ENCODE measurements around the gene MCOLN3. TPM values are rescaled to one million over a fixed set of nuclear protein-coding genes. Genes with fewer than 3 reads are reported as not detected.

Gene MCOLN3
- total and polyA plus RNA-seq, 7 experiments from 2014 or later, result 0.43 to 11.1 (median 0.95) TPM

DNA sequence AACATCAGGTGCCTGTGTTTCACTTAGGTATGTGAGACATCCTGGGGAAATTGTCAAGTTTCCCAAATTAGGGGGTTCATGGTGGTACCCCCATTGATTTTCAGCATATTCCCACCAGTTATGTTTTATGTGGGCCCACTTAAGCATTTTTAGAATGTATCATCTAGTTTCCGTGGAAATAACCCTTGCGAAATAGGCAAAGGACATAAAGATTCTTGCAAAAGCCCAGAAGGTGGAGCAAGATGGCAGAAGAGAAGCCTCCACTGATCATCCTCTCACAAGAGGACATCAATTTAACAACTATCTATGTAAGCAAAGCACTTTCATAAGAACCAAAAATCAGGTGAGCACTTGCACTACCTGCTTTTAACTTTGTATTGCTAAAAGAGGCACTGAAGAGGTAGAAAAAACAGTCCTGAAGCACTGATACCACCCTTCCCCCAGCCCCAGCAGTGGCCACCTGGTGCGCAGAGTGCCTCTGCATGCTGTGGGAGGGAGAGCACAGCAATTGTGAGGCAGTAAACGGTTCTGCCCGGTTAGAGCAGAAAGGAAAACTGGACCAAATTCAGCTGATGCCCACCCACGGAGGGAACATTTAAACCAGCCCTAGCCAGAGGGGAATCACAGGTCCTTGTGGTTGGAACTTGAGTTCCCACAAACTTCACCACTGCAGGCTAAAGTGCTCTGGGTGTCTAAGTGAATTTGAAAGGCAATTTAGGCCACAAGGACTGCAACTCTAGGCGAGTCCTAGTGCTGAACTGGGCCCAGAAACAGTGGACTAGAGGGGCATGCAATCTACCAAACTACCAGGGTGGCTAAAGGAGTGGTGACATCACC, 74.6 kb downstream of the MCOLN3 start:
- peaks cover 0 to 23% of the 10 kb centered on the region in 2 donors for H3K4me1 ChIP-seq (ENCODE audit: control insufficient read depth in 2 of 2, insufficient read depth in 2 of 2, low read length in 2 of 2)
- ChIA-PET POLR2A (no interaction called here), CTCF (no interaction called here)
- DNase-seq (peak in 1 of 9 donors; percentile 49), ATAC-seq (no peak)
- H3K27me3 ChIP-seq (ENCODE audit: control insufficient read depth in 2 of 2, insufficient read depth in 2 of 2, low read length in 2 of 2), result no peaks in the 10 kb centered on the region
- peaks cover 0 to 6% (median 0%) of the 10 kb centered on the region in 11 donors for H3K9me3 Mint-ChIP-seq
- peak overlapping the region in 1 of 9 donors; percentile 72 for H3K27ac Mint-ChIP-seq
- H3K27me3 Mint-ChIP-seq, result peaks cover 0 to 21% (median 0%) of the 10 kb centered on the region in 5 donors
- intact Hi-C loops (cut with micrococcal nuclease), result loop anchor here (1.0 to 2.0 kb wide), 2 partner anchors 23 to 54 kb away; partner anchors contain the start of gene MCOLN2 (in 1 of the 2)
- H3K4me3 Mint-ChIP-seq, result no peak overlapping the region
- no peak overlapping the region for H3K27ac ChIP-seq (ENCODE audit: low read depth, low read length)
- no peak overlapping the region for H3K4me3 ChIP-seq (ENCODE audit: low read length)
- H3K36me3 ChIP-seq (ENCODE audit: control insufficient read depth in 2 of 3, insufficient read depth in 3 of 3, low read length in 3 of 3), result no peaks in the 10 kb centered on the region
- no peaks in the 10 kb centered on the region for H3K9me3 ChIP-seq (ENCODE audit: control insufficient read depth in 2 of 3, low read length in 3 of 3)
- peaks cover 0 to 33% (median 0%) of the 10 kb centered on the region in 5 donors for H3K36me3 Mint-ChIP-seq
- H3K4me1 Mint-ChIP-seq, result peaks cover 0 to 69% (median 0%) of the 10 kb centered on the region in 7 donors

DNA sequence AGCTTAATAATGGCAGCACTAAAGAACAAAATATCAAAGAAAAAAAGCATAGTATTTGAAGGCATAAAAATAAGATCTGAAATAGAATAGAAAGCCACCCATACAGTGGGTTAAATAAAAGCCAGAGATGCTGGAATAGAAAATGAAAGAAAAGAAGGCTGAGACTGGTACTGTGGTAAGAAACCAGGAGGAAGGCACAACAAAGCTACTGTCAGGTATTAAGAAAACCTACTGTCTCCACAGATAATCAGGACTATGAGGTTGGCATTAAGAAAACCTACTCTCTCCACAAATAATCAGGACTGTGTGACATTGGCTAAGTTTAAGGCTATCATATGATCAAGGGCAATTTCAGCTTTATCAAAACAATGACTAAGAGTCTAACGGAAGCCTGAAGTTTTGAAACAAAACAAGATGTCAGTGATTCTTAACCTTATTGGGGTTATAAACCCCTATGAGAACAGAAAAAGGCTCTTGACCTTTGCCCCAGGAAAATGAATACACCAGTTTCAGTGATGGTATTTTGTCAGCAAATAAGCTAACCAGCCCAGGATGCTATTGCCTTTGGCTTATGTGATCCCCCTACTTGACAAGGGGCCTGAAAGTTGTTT, 75.8 kb downstream of the MCOLN3 start:
- ChIA-PET CTCF (interaction anchor here (0.9 to 1.0 kb wide), 2 partner anchors 28 to 34 kb away, joined by 3 read pairs; no protein-coding TSS in a partner anchor), POLR2A (no interaction called here)
- Histone ChIP-seq H3K27ac (ENCODE audit: low read depth, low read length) (no peak overlapping the region), H3K36me3 (ENCODE audit: control insufficient read depth in 2 of 3, insufficient read depth in 3 of 3, low read length in 3 of 3) (no peaks in the 10 kb centered on the region), H3K4me3 (ENCODE audit: low read length) (no peak overlapping the region), H3K9me3 (ENCODE audit: control insufficient read depth in 2 of 3, low read length in 3 of 3) (no peaks in the 10 kb centered on the region), H3K27me3 (ENCODE audit: control insufficient read depth in 2 of 2, insufficient read depth in 2 of 2, low read length in 2 of 2) (no peaks in the 10 kb centered on the region), H3K4me1 (ENCODE audit: control insufficient read depth in 2 of 2, insufficient read depth in 2 of 2, low read length in 2 of 2) (peaks cover 0 to 23% of the 10 kb centered on the region in 2 donors)
- Mint-ChIP-seq H3K4me1 (peaks cover 0 to 65% (median 0%) of the 10 kb centered on the region in 7 donors), H3K4me3 (peak overlapping the region in 1 of 10 donors; percentile 56), H3K9me3 (peaks cover 0 to 4% (median 0%) of the 10 kb centered on the region in 11 donors), H3K27me3 (peaks cover 0 to 13% (median 1%) of the 10 kb centered on the region in 5 donors), H3K36me3 (peaks cover 0 to 33% (median 0%) of the 10 kb centered on the region in 5 donors), H3K27ac (peak overlapping the region in 1 of 9 donors; percentile 87)
- ATAC-seq, result peak; percentile 53
- intact Hi-C loops (cut with micrococcal nuclease), result loop anchor here in 1 of 2 donors (1.0 to 2.0 kb wide), 3 partner anchors 13 to 27 kb away; partner anchors contain the start of gene MCOLN2
- no peak for DNase-seq

DNA sequence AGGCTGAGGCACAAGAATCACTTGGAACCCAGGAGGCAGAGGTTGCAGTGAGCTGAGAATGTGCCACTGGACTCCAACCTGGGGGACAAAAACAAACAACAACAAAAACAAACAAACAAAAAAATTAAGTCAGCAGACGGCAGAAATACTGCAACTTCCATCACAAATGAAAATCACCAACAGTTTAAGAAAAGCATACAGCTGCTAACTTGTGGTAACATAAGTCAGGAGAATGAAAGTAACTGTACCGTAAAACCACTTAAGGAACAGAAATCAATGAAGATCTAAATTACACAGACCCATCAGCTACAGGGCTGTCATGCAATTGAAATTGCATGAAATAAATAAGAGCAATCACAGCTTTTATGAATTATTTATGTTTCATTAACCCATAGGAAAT, 76.3 kb downstream of the MCOLN3 start:
- peaks cover 0 to 23% of the 10 kb centered on the region in 2 donors for H3K4me1 ChIP-seq (ENCODE audit: control insufficient read depth in 2 of 2, insufficient read depth in 2 of 2, low read length in 2 of 2)

DNA sequence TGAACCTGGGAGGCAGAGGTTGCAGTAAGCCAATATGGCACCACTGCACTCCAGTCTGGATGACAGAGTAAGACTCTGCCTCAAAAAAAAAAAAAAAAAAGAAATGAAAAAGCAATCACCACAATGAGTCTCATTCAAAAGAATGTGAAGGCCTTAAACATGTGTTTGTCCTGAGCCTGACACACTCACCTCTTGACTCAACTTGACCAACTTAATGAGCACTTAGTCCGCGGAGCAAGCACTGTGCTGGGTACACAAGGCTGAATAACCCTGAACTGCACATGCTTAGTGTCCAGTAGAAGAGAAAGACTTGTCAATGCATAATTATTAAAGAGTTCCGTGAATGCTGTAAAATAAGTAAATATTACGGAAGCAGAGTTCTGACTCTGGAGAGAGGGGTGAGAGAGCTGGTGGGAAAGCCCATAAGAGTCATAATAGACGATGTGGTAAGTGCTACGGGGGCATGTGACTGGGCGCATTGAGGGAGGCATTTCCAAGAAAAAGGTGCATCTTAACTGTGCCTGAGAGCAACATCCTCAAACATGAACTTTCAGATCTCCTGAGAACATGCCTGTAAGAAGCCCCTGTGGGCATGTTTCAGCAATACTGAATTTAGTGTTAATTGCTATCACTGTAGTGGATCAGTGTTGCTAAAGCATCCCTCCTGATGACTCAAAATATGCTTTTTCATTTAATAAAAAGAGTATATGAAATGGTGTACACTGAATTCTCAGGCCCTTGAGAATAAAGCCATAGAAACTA, 78.6 kb downstream of the MCOLN3 start:
- ChIA-PET POLR2A (no interaction called here), CTCF (no interaction called here)
- no peaks in the 10 kb centered on the region for H3K9me3 ChIP-seq (ENCODE audit: control insufficient read depth in 2 of 3, low read length in 3 of 3)
- peaks cover 0 to 7% (median 0%) of the 10 kb centered on the region in 5 donors for H3K27me3 Mint-ChIP-seq
- peak overlapping the region in 1 of 9 donors; percentile 38 for H3K27ac Mint-ChIP-seq
- ATAC-seq (no peak), DNase-seq (no peak)
- peaks cover 0 to 16% of the 10 kb centered on the region in 2 donors for H3K4me1 ChIP-seq (ENCODE audit: control insufficient read depth in 2 of 2, insufficient read depth in 2 of 2, low read length in 2 of 2)
- H3K27ac ChIP-seq (ENCODE audit: low read depth, low read length), result no peak overlapping the region
- H3K4me1 Mint-ChIP-seq, result peaks cover 0 to 51% (median 0%) of the 10 kb centered on the region in 7 donors
- no peak overlapping the region for H3K4me3 ChIP-seq (ENCODE audit: low read length)
- H3K9me3 Mint-ChIP-seq, result no peaks in the 10 kb centered on the region
- no peaks in the 10 kb centered on the region for H3K27me3 ChIP-seq (ENCODE audit: control insufficient read depth in 2 of 2, insufficient read depth in 2 of 2, low read length in 2 of 2)
- intact Hi-C loops (cut with micrococcal nuclease), result no loop called here
- peak overlapping the region in 1 of 10 donors; percentile 6 for H3K4me3 Mint-ChIP-seq
- H3K36me3 ChIP-seq (ENCODE audit: control insufficient read depth in 2 of 3, insufficient read depth in 3 of 3, low read length in 3 of 3), result no peaks in the 10 kb centered on the region
- H3K36me3 Mint-ChIP-seq, result peaks cover 0 to 24% (median 0%) of the 10 kb centered on the region in 5 donors

More for the DNA sequence above, 76.3 kb downstream of the MCOLN3 start:
- POLR2A ChIA-PET, result no interaction called here
- ATAC-seq (no peak), DNase-seq (no peak)
- Histone ChIP-seq H3K36me3 (ENCODE audit: control insufficient read depth in 2 of 3, insufficient read depth in 3 of 3, low read length in 3 of 3) (no peaks in the 10 kb centered on the region), H3K9me3 (ENCODE audit: control insufficient read depth in 2 of 3, low read length in 3 of 3) (no peaks in the 10 kb centered on the region), H3K27ac (ENCODE audit: low read depth, low read length) (no peak overlapping the region), H3K27me3 (ENCODE audit: control insufficient read depth in 2 of 2, insufficient read depth in 2 of 2, low read length in 2 of 2) (no peaks in the 10 kb centered on the region), H3K4me3 (ENCODE audit: low read length) (no peak overlapping the region)
- intact Hi-C loops (cut with micrococcal nuclease), result loop anchor here in 1 of 2 donors (1.0 to 2.0 kb wide), 3 partner anchors 13 to 27 kb away; partner anchors contain the start of gene MCOLN2
- Mint-ChIP-seq H3K4me3 (peak overlapping the region in 1 of 10 donors; percentile 56), H3K4me1 (peaks cover 0 to 65% (median 0%) of the 10 kb centered on the region in 7 donors), H3K27ac (peak overlapping the region in 1 of 9 donors; percentile 87), H3K9me3 (peaks cover 0 to 2% (median 0%) of the 10 kb centered on the region in 11 donors), H3K27me3 (peaks cover 0 to 8% (median 2%) of the 10 kb centered on the region in 5 donors), H3K36me3 (peaks cover 0 to 30% (median 0%) of the 10 kb centered on the region in 5 donors)
- CTCF ChIA-PET, result interaction anchor here (0.9 to 1.0 kb wide), 2 partner anchors 27 to 34 kb away, joined by 3 read pairs; no protein-coding TSS in a partner anchor

DNA sequence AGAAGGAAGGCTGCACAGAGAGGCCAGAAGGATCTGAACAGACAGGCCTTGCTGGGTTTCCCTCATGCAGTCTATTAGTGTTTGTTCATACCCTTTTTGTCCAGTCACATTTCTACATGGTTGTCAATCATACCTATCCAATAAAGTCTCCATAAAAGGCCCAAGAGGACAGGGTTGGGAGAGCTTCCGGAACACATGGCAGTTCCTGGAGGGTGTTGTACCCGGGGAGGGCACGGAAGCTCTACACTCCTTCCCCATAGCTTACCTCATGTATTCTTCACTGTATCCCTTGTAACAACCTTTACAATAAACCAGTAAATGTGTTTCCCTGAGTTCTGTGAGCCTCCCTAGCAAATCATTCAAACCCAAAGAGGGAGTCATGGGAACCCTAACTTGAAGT, 79.4 kb downstream of the MCOLN3 start:
- H3K4me1 ChIP-seq (ENCODE audit: control insufficient read depth in 2 of 2, insufficient read depth in 2 of 2, low read length in 2 of 2), result peaks cover 0 to 8% of the 10 kb centered on the region in 2 donors
- no peaks in the 10 kb centered on the region for H3K9me3 ChIP-seq (ENCODE audit: control insufficient read depth in 2 of 3, low read length in 3 of 3)
- DNase-seq (no peak), ATAC-seq (no peak)
- CTCF ChIA-PET, result no interaction called here
- H3K4me3 ChIP-seq (ENCODE audit: low read length), result no peak overlapping the region
- intact Hi-C loops (cut with micrococcal nuclease), result no loop called here
- POLR2A ChIA-PET, result no interaction called here
- Mint-ChIP-seq H3K4me1 (peaks cover 0 to 45% (median 0%) of the 10 kb centered on the region in 7 donors), H3K36me3 (peaks cover 0 to 24% (median 0%) of the 10 kb centered on the region in 5 donors), H3K27me3 (peaks cover 0 to 7% (median 0%) of the 10 kb centered on the region in 5 donors), H3K9me3 (no peaks in the 10 kb centered on the region), H3K27ac (no peak overlapping the region), H3K4me3 (no peak overlapping the region)
- no peaks in the 10 kb centered on the region for H3K36me3 ChIP-seq (ENCODE audit: control insufficient read depth in 2 of 3, insufficient read depth in 3 of 3, low read length in 3 of 3)
- no peak overlapping the region for H3K27ac ChIP-seq (ENCODE audit: low read depth, low read length)
- no peaks in the 10 kb centered on the region for H3K27me3 ChIP-seq (ENCODE audit: control insufficient read depth in 2 of 2, insufficient read depth in 2 of 2, low read length in 2 of 2)

DNA sequence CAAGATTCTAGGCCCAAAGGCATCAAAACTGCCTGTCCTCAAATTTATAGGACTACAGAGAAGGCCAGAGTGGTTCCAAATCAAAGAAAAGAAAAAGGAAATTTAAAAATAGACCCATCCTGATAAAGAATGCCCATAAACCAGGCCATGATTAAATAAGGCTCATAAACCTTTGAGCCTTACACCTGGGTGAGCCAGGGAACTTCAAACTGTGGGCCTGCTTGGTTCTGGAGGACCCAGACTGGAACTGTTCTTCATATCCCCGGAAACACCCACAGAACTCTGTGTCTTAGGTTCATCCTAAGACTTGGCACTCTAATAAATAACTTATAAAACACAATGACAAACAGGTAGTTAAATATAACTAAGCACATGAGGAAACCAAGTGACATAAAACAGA, 80.2 kb downstream of the MCOLN3 start:
- ChIA-PET POLR2A (no interaction called here), CTCF (no interaction called here)
- no peaks in the 10 kb centered on the region for H3K36me3 ChIP-seq (ENCODE audit: control insufficient read depth in 2 of 3, insufficient read depth in 3 of 3, low read length in 3 of 3)
- intact Hi-C loops (cut with micrococcal nuclease), result no loop called here
- no peaks in the 10 kb centered on the region for H3K9me3 ChIP-seq (ENCODE audit: control insufficient read depth in 2 of 3, low read length in 3 of 3)
- Mint-ChIP-seq H3K27ac (no peak overlapping the region), H3K27me3 (peaks cover 0 to 7% (median 0%) of the 10 kb centered on the region in 5 donors), H3K4me3 (no peak overlapping the region), H3K9me3 (no peaks in the 10 kb centered on the region), H3K36me3 (peaks cover 0 to 30% (median 0%) of the 10 kb centered on the region in 5 donors), H3K4me1 (peaks cover 0 to 37% (median 0%) of the 10 kb centered on the region in 7 donors)
- DNase-seq (no peak), ATAC-seq (no peak)
- H3K27ac ChIP-seq (ENCODE audit: low read depth, low read length), result no peak overlapping the region
- H3K4me3 ChIP-seq (ENCODE audit: low read length), result no peak overlapping the region
- H3K27me3 ChIP-seq (ENCODE audit: control insufficient read depth in 2 of 2, insufficient read depth in 2 of 2, low read length in 2 of 2), result no peaks in the 10 kb centered on the region
- peaks cover 0 to 8% of the 10 kb centered on the region in 2 donors for H3K4me1 ChIP-seq (ENCODE audit: control insufficient read depth in 2 of 2, insufficient read depth in 2 of 2, low read length in 2 of 2)
